HepG2 (cell line): ENCODE data around the gene ZNF628. TPM values are rescaled to one million over a fixed set of nuclear protein-coding genes. Genes with fewer than 3 reads are reported as not detected.
A peak's percentile ranks its signal among the peaks of the same experiment; 100 is the strongest.

Experiments
- FOXA3 ChIP-seq: IDR thresholded peaks from 2 replicates; pipeline ENCODE4 v1.6.1; 2016; ENCODE audit warnings: missing genetic modification reagents, missing compliant biosample characterization
- HBP1 ChIP-seq: IDR thresholded peaks from 2 replicates; pipeline ENCODE4 v1.6.1; 2016; ENCODE audit warnings: low read depth, control low read depth
- HIC2 ChIP-seq: sonication (generic); formaldehyde crosslinking; IDR thresholded peaks from 2 replicates; pipeline ENCODE4 v1.9.0; 2022; ENCODE audit warnings: low read depth, missing genetic modification reagents
- HMG20A ChIP-seq: IDR thresholded peaks from 2 replicates; pipeline ENCODE4 v1.6.1; 2016; ENCODE audit warnings: borderline replicate concordance
- HNRNPK ChIP-seq: fragments of 200-400 bp; formaldehyde crosslinking; IDR thresholded peaks from 2 replicates; pipeline ENCODE4 v1.6.1; 2018; ENCODE audit warnings: low read length, low read depth, moderate library complexity, mild to moderate bottlenecking; ENCODE audit not compliant: poor library complexity, severe bottlenecking
- HNRNPUL1 ChIP-seq: fragments of 200-400 bp; formaldehyde crosslinking; IDR thresholded peaks from 2 replicates; pipeline ENCODE4 v1.6.1; 2017; ENCODE audit warnings: low read depth, mild to moderate bottlenecking, low read length, moderate library complexity
- HOXA7 ChIP-seq: sonication (generic); formaldehyde crosslinking; IDR thresholded peaks from 2 replicates; pipeline ENCODE4 v1.8.1; 2022; ENCODE audit warnings: mild to moderate bottlenecking, missing genetic modification reagents, moderate library complexity
- KLF16 ChIP-seq, 2 experiments: sonication (generic) in 1 of 2; formaldehyde crosslinking in 1 of 2; IDR thresholded peaks; 2 replicates each; pipeline versions ENCODE4 v1.6.1 to v1.8.0; 2016 to 2023; ENCODE audit warnings: missing genetic modification reagents in 2 of 2, missing compliant biosample characterization in 1 of 2
- MXI1 ChIP-seq: IDR thresholded peaks from 3 replicates; pipeline ENCODE4 v1.6.1; 2012; ENCODE audit warnings: low read depth, low read length, inconsistent platforms, borderline replicate concordance
- NFKB2 ChIP-seq: sonication (generic); formaldehyde crosslinking; IDR thresholded peaks from 2 replicates; pipeline ENCODE4 v1.4.0; 2020; ENCODE audit warnings: missing genetic modification reagents, borderline replicate concordance
- POGZ ChIP-seq: sonication (generic); formaldehyde crosslinking; IDR thresholded peaks from 2 replicates; pipeline ENCODE4 v1.4.0; 2020; ENCODE audit warnings: mild to moderate bottlenecking, missing genetic modification reagents
- RXRA ChIP-seq: sonication (generic); formaldehyde crosslinking; IDR thresholded peaks from 2 replicates; pipeline ENCODE4 v1.5.1; 2020; ENCODE audit warnings: missing genetic modification reagents
- SAP130 ChIP-seq: IDR thresholded peaks from 2 replicates; pipeline ENCODE4 v1.6.1; 2016; ENCODE audit warnings: low read depth
- SP1 ChIP-seq, 2 experiments: fragments of 450-650 bp in 1 of 2; sonication (generic) in 1 of 2; formaldehyde crosslinking in 1 of 2; IDR thresholded peaks; 2 replicates each; pipeline versions ENCODE4 v1.4.0 to v1.6.1; 2016 to 2020; ENCODE audit warnings: missing genetic modification reagents in 1 of 2
- TGIF2 ChIP-seq: IDR thresholded peaks from 2 replicates; pipeline ENCODE4 v1.6.1; 2016; ENCODE audit warnings: control low read depth, missing compliant biosample characterization
- TP53 ChIP-seq: sonication (generic); formaldehyde crosslinking; conservative IDR thresholded peaks from 2 replicates; pipeline ENCODE4 v1.4.0; 2020; ENCODE audit warnings: missing genetic modification reagents
- ZNF263 ChIP-seq: sonication (generic); formaldehyde crosslinking; IDR thresholded peaks from 2 replicates; pipeline ENCODE4 v1.4.0; 2020; ENCODE audit warnings: missing genetic modification reagents
- ZNF350 ChIP-seq: sonication (generic); formaldehyde crosslinking; IDR thresholded peaks from 2 replicates; pipeline ENCODE4 v1.4.0; 2020; ENCODE audit warnings: mild to moderate bottlenecking, low read depth, missing genetic modification reagents, borderline replicate concordance
- ZNF558 ChIP-seq: sonication (generic); formaldehyde crosslinking; IDR thresholded peaks from 2 replicates; pipeline ENCODE4 v1.9.0; 2022; ENCODE audit warnings: mild to moderate bottlenecking, missing genetic modification reagents, borderline replicate concordance
- ZNF574 ChIP-seq: sonication (generic); formaldehyde crosslinking; IDR thresholded peaks from 2 replicates; pipeline ENCODE4 v1.4.0; 2020; ENCODE audit warnings: missing genetic modification reagents
- ZNF691 ChIP-seq: sonication (generic); formaldehyde crosslinking; IDR thresholded peaks from 2 replicates; pipeline ENCODE4 v1.4.0; 2020; ENCODE audit warnings: missing genetic modification reagents, low read depth, mild to moderate bottlenecking, borderline replicate concordance
- ZNF720 ChIP-seq: sonication (generic); formaldehyde crosslinking; IDR thresholded peaks from 2 replicates; pipeline ENCODE4 v1.4.0; 2020; ENCODE audit warnings: missing genetic modification reagents
- polyA plus RNA-seq, 8 experiments: library from polyadenylated mRNA; depleted of rRNA in 3 of 8; stranded (reverse) in 7 of 8; unstranded in 1 of 8; fragments of >200 nt; fragmentation: Illumina TruSeq in 4 of 8; extraction: Trizol in 4 of 8; gene quantifications; 2 replicates each; pipeline versions ENCODE4 v1.2.1 to v1.2.3, GENCODE V29; 2011 to 2016; ENCODE audit warnings: low read depth in 4 of 8, missing spikeins in 1 of 8, mixed read lengths in 1 of 8; ENCODE audit not compliant: insufficient read depth in 1 of 8
- total RNA-seq, 5 experiments: library from RNA; depleted of rRNA; stranded (reverse); fragments of >200 nt; fragmentation: Illumina TruSeq; extraction: Trizol; gene quantifications; 2 replicates each; pipeline ENCODE4 v1.2.3, GENCODE V29; 2016; ENCODE audit warnings: low read depth in 1 of 5

Gene ZNF628
- total and polyA plus RNA-seq, 2 of the 13 experiments (the other 11 are each of a cell fraction or from before 2014, with no cell fraction given): 0.54 to 1.2 TPM

GRCh38 chr19:55516878-55517620, 40.6 kb downstream of the ZNF628 start (continued):
- no peak for TF ChIP-seq SP1 (IDR thresholded peaks at IDR 0.05)
- TF ChIP-seq SP1 (CRISPR knock-in tag; IDR thresholded peaks at IDR 0.05): peak; percentile 94
- TF ChIP-seq SAP130 (CRISPR knock-in tag): peak; percentile 53
- no peak for TF ChIP-seq ZNF720 (CRISPR knock-in tag)
- no peak for TF ChIP-seq HMG20A (CRISPR knock-in tag)
- TF ChIP-seq ZNF263: peak; percentile 64
- TF ChIP-seq ZNF558 (CRISPR knock-in tag): no peak
- TF ChIP-seq POGZ (CRISPR knock-in tag): 0 out of 2 replicates have a peak, but pooled peaks have one; percentile 21
- TF ChIP-seq HNRNPUL1: no peak
- no peak for TF ChIP-seq HOXA7 (CRISPR knock-in tag)
- TF ChIP-seq ZNF350 (CRISPR knock-in tag): no peak
- peak; percentile 15; the same call in 1 of the 2 replicates for TF ChIP-seq HBP1 (CRISPR knock-in tag)
- TF ChIP-seq ZNF574 (CRISPR knock-in tag): peak; percentile 13; the same call in 1 of the 2 replicates
- 0 out of 2 replicates have a peak, but pooled peaks have one; percentile 22 for TF ChIP-seq FOXA3 (CRISPR knock-in tag)
- no peak for TF ChIP-seq HIC2
- TF ChIP-seq TP53 (CRISPR knock-in tag): no peak
- TF ChIP-seq ZNF691 (CRISPR knock-in tag): peak; percentile 78; the same call in 1 of the 2 replicates
- TF ChIP-seq RXRA (CRISPR knock-in tag): peak; percentile 27; the same call in 1 of the 2 replicates
- 0 out of 3 replicates have a peak, but pooled peaks have one; percentile 31 for TF ChIP-seq MXI1
- peak; percentile 95 for TF ChIP-seq HNRNPK
- 0 out of 2 replicates have a peak, but pooled peaks have one; percentile 41 for TF ChIP-seq TGIF2 (CRISPR knock-in tag)
- peak in 1 of 2 experiments; percentile 60; a peak in 1 of 4 replicates for TF ChIP-seq KLF16 (CRISPR knock-in tag; IDR thresholded peaks at IDR 0.05)
- TF ChIP-seq NFKB2 (CRISPR knock-in tag): peak; percentile 76; the same call in 1 of the 2 replicates
